DMS53 treated with DMSO at 0.1 percent for 48 hours (cell line): ENCODE measurements around the gene HMGA1.

Source experiments
- DNase-seq: peaks from one replicate; lab custom pipeline; 2025; ENCODE audit not compliant: unreplicated experiment; lab: John Stamatoyannopoulos, UW

Gene HMGA1, protein sequence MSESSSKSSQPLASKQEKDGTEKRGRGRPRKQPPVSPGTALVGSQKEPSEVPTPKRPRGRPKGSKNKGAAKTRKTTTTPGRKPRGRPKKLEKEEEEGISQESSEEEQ

DNA sequence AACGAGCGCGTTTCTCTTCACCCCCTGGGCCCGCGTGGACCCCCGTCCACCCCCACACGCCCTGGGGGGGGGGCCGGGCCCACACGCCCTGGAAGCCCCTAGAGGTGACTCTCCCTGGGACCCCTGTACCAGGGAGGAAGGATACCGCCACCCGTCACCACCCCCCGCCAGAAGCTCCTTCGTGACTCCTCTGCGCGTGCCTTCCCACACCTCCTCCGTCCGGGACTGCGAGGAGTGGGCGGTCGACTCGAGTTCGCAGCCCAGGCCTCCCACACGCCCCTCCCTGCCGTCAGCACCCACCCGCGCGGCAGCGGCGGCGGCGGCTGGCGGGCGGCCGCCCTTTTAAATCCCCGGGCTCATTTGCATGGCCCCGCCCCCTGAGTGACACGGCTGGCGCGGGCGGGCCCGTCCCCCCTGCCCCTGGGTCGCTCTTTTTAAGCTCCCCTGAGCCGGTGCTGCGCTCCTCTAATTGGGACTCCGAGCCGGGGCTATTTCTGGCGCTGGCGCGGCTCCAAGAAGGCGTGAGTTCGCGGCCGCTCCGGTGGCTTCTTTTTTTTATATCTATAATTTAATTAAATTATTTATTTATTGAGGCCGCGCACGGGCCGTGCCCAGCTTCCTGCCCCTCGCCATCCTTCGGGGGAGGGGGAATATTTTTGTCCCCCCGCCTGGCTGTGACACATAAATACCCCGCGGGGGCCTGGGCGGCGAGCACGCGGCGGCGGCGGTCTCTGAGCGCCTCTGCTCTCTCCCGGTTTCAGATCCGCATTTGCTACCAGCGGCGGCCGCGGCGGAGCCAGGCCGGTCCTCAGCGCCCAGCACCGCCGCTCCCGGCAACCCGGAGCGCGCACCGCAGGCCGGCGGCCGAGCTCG lies at the start of gene HMGA1:
Gene HMGA1, plus strand, starts transcription at position 431 of the 873 bp plus-strand sequence. CDS start 3,908 bp downstream, outside the sequence.
- peak; percentile 65 for DNase-seq

DNA sequence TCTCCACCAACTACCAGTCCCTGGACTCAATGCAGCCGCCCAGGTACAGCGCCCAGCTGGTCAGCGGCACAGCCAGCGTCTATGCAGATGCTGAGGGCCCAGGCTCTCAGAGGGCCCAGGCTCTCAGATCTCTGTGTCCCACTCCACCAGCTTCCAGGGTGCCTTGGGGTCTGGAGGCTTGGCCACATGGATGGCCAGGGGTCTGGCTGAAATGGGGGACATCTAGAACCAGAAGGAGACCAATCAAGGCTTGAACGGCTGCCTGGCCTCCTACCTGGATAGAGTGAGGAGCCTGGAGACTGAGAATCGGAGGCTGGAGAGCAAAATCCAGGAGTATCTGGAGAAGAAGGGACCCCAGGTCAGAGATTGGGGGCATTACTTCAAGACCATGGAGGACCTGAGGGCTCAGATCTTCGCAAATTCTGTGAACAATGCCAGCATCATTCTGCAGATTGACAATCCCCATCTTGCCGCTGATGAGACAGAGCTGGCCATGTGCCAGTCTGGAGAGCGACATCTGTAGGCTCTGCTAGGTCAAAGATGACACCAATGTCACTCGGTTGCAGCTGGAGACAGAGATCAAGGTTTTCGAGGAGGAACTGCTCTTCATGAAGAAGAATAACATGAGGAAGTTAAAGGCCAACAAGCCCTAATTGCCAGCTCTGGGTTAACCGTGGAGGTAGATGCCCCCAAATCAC lies 46.7 kb upstream of the HMGA1 start:
- DNase-seq = no peak

DNA sequence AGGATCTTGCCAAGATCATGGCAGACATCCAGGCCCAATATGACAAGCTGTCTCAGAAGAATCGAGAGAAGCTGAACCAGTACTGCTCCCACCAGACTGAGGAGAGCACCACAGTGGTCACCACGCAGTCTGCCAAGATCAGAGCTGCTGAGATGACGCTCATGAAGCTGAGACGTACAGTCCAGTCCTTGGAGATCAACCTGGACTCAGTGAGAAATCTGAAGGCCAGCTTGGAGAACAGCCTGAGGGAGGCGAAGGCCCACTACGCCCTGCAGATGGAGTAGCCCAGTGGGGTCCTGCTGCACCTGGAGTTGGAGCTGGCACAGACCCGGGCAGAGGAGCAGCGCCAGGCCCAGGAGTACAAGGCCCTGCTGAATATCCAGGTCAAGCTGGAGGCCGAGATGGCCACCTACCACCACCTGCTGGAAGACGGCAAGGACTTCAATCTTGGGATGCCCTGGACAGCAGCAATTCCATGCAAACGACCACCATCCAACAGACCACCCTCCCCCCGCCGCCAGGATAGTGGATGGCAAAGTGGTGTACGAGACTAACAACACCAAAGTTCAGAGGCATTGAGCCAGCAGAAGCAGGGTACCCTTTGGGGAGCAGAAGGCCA lies 46.1 kb upstream of the HMGA1 start:
- no peak for DNase-seq

DNA sequence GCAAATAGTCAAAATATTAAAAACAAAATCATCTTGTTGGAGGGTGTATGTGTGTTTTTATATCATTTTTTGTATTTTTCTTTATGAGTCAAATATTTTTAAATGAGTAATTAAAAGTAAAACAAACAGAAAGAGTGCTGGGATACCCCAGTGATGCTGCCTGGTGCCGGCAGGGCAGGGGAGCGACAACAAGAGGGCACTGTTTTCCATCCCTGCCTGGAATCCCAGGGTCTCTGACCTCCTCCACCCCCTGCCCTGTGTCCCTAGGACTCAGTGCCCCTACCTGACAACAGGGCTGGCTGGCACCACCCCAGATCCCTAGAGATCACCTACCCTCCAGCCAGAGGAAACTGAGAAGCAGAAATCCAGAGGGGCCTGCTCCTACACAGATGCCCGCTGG lies 41.9 kb upstream of the HMGA1 start:
- no peak for DNase-seq

DNA sequence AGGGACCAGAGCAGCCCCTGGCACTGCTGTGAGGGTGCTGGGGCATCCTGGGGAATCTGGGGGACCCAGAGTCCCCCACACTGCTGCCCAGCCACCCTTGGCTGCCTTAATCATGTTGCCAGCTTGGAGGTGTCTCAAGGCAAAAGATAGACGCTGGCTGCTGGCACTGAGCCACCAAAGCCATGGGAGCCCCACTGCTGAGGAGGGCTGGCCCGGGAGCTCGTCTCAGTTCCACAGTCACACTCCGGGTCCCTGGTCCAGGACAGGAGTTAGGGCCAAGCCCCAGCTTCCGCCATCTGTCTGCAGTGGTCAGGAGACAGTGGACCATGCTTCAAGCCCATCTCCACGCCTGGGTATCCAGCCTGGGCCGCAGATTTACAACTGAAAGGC lies 41.0 kb upstream of the HMGA1 start:
- no peak for DNase-seq

DNA sequence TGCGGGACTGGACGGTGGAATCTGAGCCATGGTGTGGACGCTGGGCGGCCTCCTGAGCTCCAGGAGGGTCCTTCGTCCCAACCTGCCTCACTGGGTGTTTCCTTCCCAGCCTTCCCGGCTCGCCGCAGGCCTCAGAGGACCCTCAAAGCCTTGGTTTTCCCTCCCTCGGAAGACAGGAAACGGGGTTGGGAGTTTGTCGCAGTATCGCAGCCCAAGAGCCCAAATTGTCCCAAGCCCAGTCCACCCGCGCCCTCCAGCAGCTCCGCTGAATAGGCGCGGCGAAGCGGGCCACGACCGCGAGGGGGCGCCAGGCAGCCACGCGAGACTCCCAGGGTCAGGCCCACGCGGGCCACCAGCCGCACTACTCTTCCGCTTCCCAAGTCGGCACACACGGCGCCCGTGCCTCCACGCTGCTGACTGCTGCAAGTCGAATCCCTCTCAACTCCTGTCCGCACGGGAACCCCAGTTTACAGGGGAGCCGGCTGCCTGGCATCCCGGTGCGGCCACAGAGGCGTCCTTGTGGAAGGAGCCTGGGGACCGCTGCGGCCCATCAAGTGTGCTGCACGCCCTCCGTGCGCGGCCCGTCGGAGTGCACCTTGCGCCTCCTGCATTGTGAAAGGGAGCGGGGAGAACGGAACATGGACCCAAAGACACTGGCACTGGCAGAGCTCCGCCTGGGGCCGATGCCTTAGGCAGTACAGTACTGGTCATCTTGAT lies 40.4 kb upstream of the HMGA1 start:
- DNase-seq = peak; percentile 50

DNA sequence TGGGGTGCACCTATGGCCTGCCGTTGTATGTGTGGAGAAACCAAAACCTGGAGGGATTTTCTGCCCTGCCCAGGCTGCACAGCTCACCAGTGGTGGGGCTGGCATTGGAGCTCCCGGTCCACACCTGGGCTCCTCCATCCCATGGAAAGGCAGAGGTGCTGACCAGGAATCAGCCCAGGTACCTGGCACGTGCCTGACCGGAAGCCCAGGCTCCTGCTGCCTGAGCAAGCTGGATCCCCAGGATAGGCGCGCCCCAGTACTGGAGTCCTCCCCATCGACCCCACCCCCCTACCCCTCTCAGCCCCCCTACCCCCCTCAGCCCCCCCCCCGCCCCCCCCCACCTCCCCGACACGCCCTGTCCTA lies 39.9 kb upstream of the HMGA1 start:
- DNase-seq = peak; percentile 35

DNA sequence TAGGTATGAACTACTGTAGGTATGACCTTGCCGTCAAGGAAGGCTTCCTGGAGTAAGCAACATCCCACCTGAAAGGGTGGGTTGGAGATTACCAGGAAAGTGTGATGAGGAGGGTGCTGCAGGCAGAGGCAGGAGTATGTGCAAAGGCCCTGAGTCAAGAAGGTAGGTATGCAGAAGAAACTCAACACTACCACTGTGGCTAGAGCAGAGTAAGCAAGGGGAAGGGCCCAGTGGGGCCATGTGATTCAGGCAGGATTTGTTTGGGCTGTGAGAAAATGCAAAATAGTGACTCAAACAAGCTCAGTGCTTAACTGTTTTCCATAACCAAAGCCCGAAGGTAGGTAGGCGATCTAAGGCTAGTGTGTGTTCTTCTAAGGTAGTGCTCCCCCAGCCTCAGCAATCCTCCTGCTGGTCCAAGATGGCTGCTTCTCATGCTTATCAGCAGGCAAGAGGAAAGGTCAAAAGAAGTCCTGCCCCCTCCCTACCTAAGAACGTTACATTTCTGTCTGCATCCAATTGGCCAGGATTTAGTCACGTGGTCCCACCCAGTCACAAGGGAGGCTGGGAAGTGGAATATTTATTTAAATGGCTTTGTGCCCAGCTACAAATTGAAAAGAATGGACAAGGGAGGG lies 36.2 kb upstream of the HMGA1 start:
- DNase-seq = no peak

DNA sequence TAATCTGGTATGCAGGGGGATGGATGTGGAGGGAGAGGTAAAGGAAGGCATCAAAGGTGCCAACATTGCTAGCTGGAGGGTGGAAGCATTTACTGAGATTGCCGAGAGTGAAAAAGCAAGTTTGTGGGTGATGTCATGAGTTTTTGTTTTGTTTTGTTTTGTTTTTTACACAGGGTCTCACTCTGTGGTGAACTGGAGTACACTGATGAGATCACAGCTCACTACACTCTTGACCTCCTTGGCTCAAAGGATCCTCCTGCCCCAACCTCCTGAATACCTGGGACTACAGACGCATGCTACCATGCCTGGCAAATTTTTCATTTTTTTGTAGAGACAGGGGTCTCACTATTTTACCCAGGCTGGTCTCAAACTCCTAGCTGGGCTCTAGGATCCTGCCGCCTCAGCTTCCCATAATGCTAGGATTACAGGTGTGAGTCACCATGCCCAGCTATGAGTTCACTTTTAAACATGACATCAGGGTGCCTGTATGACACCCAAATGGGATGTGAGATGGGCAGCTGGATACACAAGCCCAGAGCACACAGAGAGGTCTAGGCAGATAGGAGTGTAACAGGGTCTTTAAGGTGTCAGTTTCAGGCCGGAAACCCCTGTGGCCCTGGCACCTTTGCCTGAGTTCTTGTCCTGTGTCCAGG lies 35.1 kb upstream of the HMGA1 start:
- DNase-seq = no peak

DNA sequence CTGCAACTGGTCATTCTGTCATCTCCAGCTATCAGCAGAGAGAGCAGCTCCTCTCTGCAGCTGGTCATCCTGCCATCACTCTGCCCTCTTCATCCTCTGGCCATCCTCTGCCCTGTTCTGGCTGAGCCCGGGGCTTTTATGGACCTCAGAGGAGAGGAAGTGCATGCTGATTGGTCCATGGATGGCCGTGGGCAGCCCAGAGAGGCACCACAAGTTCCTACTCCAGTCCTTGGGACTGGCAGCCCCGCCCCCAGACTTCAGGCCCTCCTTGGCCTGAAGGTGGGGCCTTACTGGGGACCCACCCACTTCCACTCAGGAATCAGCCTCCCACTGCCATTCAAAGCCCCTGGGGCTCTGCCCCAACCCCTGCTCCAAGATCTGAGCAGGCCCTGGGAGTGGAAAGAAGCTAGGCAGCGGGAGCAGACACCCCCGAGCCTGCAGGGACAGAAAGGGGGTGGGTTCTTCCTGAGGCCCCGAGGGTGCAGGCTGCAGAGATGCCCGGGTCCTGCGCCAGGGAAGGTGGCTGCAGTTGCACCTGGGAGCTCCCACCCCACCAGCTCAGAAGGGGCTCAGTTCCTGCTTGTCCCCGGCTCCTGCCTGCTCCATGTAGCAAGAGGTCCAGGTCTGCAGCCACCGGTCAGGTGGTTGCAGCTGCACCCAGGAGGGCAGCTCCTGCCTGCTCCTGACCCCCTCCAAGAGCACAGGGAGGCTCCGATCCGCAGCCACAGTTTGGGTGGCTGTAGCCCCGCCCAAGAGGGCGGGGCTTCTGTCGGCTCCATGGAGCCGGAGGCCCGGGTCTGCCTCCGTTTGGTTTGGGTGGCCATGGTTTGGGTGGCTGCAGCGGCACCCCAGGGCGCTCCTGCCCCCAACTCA lies 34.1 kb upstream of the HMGA1 start:
- no peak for DNase-seq

DNA sequence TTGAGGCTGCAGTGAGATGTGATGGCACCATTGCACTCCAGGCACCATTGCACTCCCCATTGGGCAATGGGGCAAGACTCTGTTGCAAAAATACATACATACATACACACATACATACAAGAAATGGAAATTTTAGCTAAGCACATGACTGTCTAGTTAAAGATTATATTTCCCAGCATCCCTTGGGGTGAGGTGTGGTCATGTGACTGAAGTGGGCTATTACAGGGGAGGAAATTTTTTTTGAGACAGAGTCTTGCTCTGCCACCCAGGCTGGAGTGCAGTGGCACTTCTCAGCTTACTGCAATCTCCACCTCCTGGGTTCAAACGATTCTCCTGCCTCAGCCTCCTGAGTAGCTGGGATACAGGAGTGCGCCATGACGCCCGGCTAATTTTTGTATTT lies 32.0 kb upstream of the HMGA1 start:
- DNase-seq = no peak

DNA sequence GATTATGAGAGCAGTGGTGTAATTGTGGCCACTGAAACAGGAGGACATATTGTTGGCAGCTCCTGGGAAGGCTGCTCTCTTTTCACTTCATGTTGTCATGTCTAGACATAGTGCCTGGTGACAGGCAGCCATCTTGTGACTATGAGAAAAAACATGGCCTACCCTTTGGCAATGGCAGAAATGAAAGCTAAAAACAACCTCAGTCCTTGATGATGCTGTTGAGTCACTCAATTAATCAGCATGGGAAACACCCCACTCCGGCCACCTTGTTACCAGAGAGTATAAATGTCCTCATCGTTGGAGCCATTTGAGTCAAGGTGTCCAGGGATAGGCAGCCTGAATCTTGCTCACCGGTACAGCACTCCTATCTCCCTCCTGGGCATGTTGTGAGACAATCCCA lies 31.2 kb upstream of the HMGA1 start:
- DNase-seq = no peak

DNA sequence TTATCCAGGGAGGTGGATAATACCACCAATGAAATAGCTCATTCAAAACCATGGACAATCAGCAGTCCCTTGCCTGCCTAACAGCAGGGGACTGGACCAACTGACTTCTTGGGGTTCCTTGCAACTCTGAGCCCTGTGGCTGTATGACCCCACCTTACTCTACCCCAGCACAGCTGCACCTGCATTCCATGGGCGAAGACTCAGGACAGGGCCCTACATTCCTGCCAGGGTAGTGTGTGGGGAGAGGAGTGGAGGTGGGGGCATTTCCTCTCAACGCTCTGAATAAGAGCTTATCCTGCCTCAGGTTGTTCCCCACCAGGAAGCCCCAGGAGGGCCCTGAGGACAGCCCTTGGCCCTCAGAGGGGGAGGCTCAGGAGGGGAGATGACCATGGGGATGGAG lies 30.8 kb upstream of the HMGA1 start:
- no peak for DNase-seq

DNA sequence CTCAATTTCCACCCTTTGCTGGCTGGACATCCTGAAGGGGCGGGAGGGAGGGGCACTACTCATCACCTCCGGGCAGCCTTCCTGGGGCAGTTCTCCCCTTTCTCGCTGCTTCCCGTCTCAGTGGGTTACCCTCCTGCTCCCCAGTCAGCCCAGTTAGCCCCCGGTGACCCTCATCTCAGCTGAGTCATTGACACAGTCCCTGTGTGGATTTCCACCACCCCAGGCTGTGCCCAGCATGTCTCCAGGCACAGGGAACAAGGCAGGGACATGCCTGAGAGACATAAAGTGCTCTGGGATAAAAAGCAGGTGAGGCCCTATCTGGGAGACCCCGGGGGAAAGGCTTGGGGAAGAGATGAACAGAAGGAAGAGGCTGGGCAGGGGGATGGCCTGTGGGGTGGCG lies 29.9 kb upstream of the HMGA1 start:
- no peak for DNase-seq

DNA sequence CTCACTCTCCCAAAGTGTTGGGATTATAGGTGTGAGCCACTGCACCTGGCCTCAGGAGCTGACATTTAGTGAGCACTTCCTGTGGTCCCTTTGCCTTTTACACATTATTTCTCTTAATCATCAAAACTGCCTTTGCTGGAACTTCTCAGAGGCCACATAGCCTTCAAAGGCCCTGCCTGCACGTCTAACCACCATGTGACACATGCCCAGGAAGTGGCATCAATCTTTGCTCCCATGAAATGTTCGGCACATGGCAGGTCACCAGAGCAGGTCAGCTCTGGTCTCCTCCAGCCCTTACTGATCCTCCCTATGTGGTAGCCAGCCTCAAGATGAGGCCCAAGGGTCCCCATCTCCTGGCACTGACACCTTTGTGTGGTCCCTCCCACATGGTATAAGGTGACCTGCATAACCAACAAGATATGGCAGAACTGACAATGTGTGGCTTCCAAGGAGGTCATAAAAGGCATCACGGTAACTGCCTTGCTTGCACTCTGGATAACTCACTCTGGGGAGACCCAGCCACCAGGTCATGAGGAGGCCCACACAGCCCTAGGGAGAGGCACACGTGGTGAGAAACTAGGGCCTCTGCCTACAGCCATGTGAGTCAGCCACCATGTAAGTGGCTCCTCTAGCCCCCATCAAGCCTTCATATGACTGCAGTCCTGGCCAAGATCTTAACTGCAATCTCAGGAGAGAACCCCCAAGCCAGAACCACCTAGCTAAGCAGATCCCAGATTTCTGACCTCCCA lies 28.8 kb upstream of the HMGA1 start:
- no peak for DNase-seq

DNA sequence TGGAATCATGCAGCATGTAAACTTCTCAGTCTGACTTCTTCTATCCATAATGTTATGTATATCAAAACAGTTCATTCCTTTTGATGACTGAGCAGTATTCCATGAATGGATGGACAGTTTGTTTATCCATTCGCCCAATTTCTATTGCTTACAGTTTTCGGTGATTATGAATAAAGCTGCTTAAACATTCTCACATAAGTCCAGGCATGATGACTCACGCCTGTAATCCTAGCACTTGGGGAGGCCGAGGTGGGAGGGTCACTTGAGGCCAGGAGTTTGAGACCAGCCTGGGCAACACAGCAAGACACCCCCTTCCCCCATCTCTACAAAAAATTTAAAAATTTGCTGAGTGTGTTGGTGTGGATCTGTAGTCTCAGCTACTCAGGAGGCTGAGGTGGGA lies 22.9 kb upstream of the HMGA1 start:
- no peak for DNase-seq

DNA sequence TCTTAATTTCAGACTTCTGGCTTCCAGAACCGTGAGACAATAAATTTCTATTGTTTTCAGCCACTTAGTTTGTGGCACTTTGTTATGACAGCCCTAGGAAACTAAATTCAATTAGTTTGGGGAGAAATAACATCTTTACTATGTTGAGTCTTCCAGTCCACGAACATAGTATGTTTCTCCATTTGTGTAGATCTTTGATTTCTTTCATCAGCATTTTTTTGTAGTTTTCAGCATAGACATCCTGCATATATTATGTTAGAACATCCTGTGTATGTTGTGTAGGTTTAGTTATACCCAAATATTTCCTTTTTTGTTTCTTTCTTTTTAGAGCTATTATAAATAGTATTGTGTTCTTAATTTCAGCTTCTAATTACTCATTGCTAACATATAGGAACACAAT lies 18.0 kb upstream of the HMGA1 start:
- DNase-seq = no peak

DNA sequence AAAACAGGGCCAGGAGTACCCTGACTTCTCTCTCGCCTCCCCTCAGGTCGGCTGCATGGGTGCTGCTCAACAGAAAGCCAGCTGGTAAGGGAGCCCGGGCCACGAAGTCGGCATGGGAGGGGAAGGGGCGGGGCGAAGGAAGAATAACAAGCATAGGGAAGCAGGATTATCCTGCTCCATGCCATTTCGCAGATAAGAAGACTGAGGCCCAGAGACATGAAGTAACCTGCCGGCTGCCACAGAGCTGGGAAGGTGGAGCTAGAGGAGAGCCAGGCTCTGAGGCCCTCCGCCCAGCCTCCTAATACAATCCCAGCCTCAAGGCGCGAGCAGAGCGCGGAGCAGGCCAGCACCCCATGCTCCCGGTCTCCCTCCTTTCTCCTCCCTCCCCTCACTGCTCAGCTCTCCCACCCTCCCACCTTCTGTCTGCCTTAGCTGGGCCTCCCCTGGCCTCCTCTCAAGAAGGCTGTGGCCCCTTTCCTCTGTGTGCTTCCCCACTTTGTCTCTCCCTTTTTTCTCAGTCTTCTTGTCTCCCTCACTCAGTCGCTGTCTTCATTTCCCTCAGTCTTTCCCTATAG lies 13.2 kb upstream of the HMGA1 start:
- no peak for DNase-seq
